Large intestine (tissue), 3 donors: ENCODE measurements around the gene PATL1. TPM values are rescaled to one million over a fixed set of nuclear protein-coding genes. Genes with fewer than 3 reads are reported as not detected.
"Not testable (repeated sequence)": the region's sequence is repeated elsewhere in the genome, so short reads cannot be mapped to it uniquely, and the experiment has no call there.

Experiments
- DNase-seq, 2 donors: peaks; one replicate each; pipeline versions ENCODE4 v3.0.0 to v3.0.0-alpha.2; 2013
- H3K27ac ChIP-seq: one replicate; pipeline ENCODE4 v1.5.1; 2013; ENCODE audit warnings: low read length
- H3K27me3 ChIP-seq: 2 replicates; pipeline ENCODE4 v1.6.1; 2013; ENCODE audit warnings: low read length; ENCODE audit not compliant: control insufficient read depth, insufficient read depth
- H3K36me3 ChIP-seq: 2 replicates; pipeline ENCODE4 v1.6.1; 2013; ENCODE audit warnings: low read length; ENCODE audit not compliant: control insufficient read depth, insufficient read depth
- H3K4me1 ChIP-seq: one replicate; pipeline ENCODE4 v1.6.1; 2013; ENCODE audit warnings: low read length; ENCODE audit not compliant: control insufficient read depth, insufficient read depth
- H3K4me3 ChIP-seq: one replicate; pipeline ENCODE4 v1.5.1; 2013; ENCODE audit warnings: low read length
- H3K9me3 ChIP-seq: one replicate; pipeline ENCODE4 v1.6.1; 2013; ENCODE audit warnings: mild to moderate bottlenecking, low read depth, low read length, moderate library complexity; ENCODE audit not compliant: control insufficient read depth
- WGBS: methylation state at CpG from one replicate; pipeline ENCODE4 v1.1.5; 2013; ENCODE audit warnings: low lambda C conversion rate; ENCODE audit not compliant: insufficient coverage; 5-methylcytosine and 5-hydroxymethylcytosine counted together
- polyA plus RNA-seq: library from polyadenylated mRNA; unstranded; fragments of 120-200 nt; gene quantifications from one replicate; pipeline ENCODE4 v1.2.1, GENCODE V29; 2013

The PATL1 gene
- polyA plus RNA-seq, 1 donor = 38.0 TPM

GRCh38 chr11:59654893-59655292, 13.9 kb downstream of the PATL1 start:
- Histone ChIP-seq H3K27me3 (no peaks in the 10 kb centered on the region), H3K4me1 (no peaks in the 10 kb centered on the region), H3K36me3 (peaks cover 87% of the 10 kb centered on the region), H3K9me3 (no peaks in the 10 kb centered on the region), H3K4me3 (no peak overlapping the region), H3K27ac (no peak overlapping the region)
- no peak for DNase-seq
- WGBS = 100% methylated on average over 1 of the region's 4 CpGs

GRCh38 chr11:59647245-59647980, 21.4 kb downstream of the PATL1 start:
- no peak for DNase-seq
- H3K36me3 ChIP-seq = peaks cover 78% of the 10 kb centered on the region

GRCh38 chr11:59644528-59644927, 24.3 kb downstream of the PATL1 start:
- Histone ChIP-seq H3K9me3 (no peaks in the 10 kb centered on the region), H3K4me1 (no peaks in the 10 kb centered on the region), H3K4me3 (no peak overlapping the region), H3K36me3 (peaks cover 72% of the 10 kb centered on the region), H3K27me3 (no peaks in the 10 kb centered on the region), H3K27ac (no peak overlapping the region)
- DNase-seq = no peak
- WGBS = no CpG with 5 or more reads among the region's 3 CpGs

More at GRCh38 chr11:59647245-59647980, 21.4 kb downstream of the PATL1 start:
- H3K4me3 ChIP-seq = no peak overlapping the region
- H3K9me3 ChIP-seq = no peaks in the 10 kb centered on the region
- H3K4me1 ChIP-seq = no peaks in the 10 kb centered on the region
- no peaks in the 10 kb centered on the region for H3K27me3 ChIP-seq
- no peak overlapping the region for H3K27ac ChIP-seq
- WGBS = no CpG with 5 or more reads among the region's 3 CpGs

- H3K36me3 ChIP-seq = peaks cover 73% of the 10 kb centered on the region
- H3K4me3 ChIP-seq = no peak overlapping the region
- H3K27ac ChIP-seq = no peak overlapping the region
- WGBS = 100% methylated on average over 1 of the region's 3 CpGs
- H3K4me1 ChIP-seq = no peaks in the 10 kb centered on the region
- peak; percentile 12 to 43 for DNase-seq
- H3K9me3 ChIP-seq = no peaks in the 10 kb centered on the region
- H3K27me3 ChIP-seq = no peaks in the 10 kb centered on the region
Measured at GRCh38 chr11:59643390-59643789, 25.4 kb downstream of the PATL1 start.

GRCh38 chr11:59641156-59641555, 27.7 kb downstream of the PATL1 start:
- H3K27me3 ChIP-seq = no peaks in the 10 kb centered on the region
- 100% methylated on average over 1 of the region's 3 CpGs for WGBS
- DNase-seq = no peak
- H3K36me3 ChIP-seq = peaks cover 77% of the 10 kb centered on the region
- H3K9me3 ChIP-seq = no peaks in the 10 kb centered on the region
- H3K4me3 ChIP-seq = no peak overlapping the region
- H3K27ac ChIP-seq = no peak overlapping the region
- H3K4me1 ChIP-seq = no peaks in the 10 kb centered on the region

GRCh38 chr11:59630493-59630892, 38.3 kb downstream of the PATL1 start:
- Histone ChIP-seq H3K27ac (no peak overlapping the region), H3K4me3 (no peak overlapping the region), H3K4me1 (no peaks in the 10 kb centered on the region), H3K36me3 (peaks cover 6% of the 10 kb centered on the region), H3K27me3 (no peaks in the 10 kb centered on the region), H3K9me3 (no peaks in the 10 kb centered on the region)
- no CpG with 5 or more reads among the region's 2 CpGs for WGBS
- DNase-seq = no peak

GRCh38 chr11:59629996-59630395, 38.8 kb downstream of the PATL1 start:
- H3K4me1 ChIP-seq = no peaks in the 10 kb centered on the region
- no peak for DNase-seq
- H3K27me3 ChIP-seq = no peaks in the 10 kb centered on the region
- H3K27ac ChIP-seq = no peak overlapping the region
- H3K36me3 ChIP-seq = peaks cover 3% of the 10 kb centered on the region
- H3K4me3 ChIP-seq = no peak overlapping the region
- H3K9me3 ChIP-seq = no peaks in the 10 kb centered on the region

GRCh38 chr11:59626969-59627368, 41.9 kb downstream of the PATL1 start:
- WGBS = no CpG with 5 or more reads among the region's 4 CpGs
- DNase-seq, H3K4me3 ChIP-seq: not testable (repeated sequence)

GRCh38 chr11:59625703-59626102, 43.1 kb downstream of the PATL1 start:
- WGBS = no CpG with 5 or more reads among the region's 3 CpGs
- Histone ChIP-seq H3K9me3 (no peaks in the 10 kb centered on the region), H3K4me3 (no peak overlapping the region), H3K27ac (no peak overlapping the region), H3K36me3 (peaks cover 3% of the 10 kb centered on the region), H3K4me1 (no peaks in the 10 kb centered on the region), H3K27me3 (no peaks in the 10 kb centered on the region)
- no peak for DNase-seq

More at GRCh38 chr11:59626969-59627368, 41.9 kb downstream of the PATL1 start:
- H3K36me3 ChIP-seq, H3K4me1 ChIP-seq, H3K27ac ChIP-seq, H3K27me3 ChIP-seq, H3K9me3 ChIP-seq: not testable (repeated sequence)

GRCh38 chr11:59617876-59618275, 51.0 kb downstream of the PATL1 start:
- Histone ChIP-seq H3K4me1 (peaks cover 4% of the 10 kb centered on the region), H3K27me3 (no peaks in the 10 kb centered on the region), H3K4me3 (no peak overlapping the region), H3K27ac (no peak overlapping the region), H3K9me3 (no peaks in the 10 kb centered on the region), H3K36me3 (no peaks in the 10 kb centered on the region)
- DNase-seq = no peak
- 38% methylated on average over 1 of the region's 1 CpG for WGBS

GRCh38 chr11:59616396-59616982, 52.3 kb downstream of the PATL1 start:
- no peak for DNase-seq
- H3K27ac ChIP-seq = peak overlapping the region; percentile 89
- H3K27me3 ChIP-seq = no peaks in the 10 kb centered on the region
- 30% methylated on average over 3 of the region's 18 CpGs for WGBS
- H3K36me3 ChIP-seq = no peaks in the 10 kb centered on the region
- peak overlapping the region; percentile 56 for H3K4me3 ChIP-seq
- H3K9me3 ChIP-seq = no peaks in the 10 kb centered on the region
- H3K4me1 ChIP-seq = peaks cover 12% of the 10 kb centered on the region
